Measurements from ENCODE around the gene NELFA. TPM values are rescaled to one million over a fixed set of nuclear protein-coding genes. Genes with fewer than 3 reads are reported as not detected.
"Not testable (repeated sequence)": the region's sequence is repeated elsewhere in the genome, so short reads cannot be mapped to it uniquely, and the experiment has no call there.

Gene NELFA
- total and polyA plus RNA-seq, 2 donors: 10.9 to 37.2 TPM

DNA sequence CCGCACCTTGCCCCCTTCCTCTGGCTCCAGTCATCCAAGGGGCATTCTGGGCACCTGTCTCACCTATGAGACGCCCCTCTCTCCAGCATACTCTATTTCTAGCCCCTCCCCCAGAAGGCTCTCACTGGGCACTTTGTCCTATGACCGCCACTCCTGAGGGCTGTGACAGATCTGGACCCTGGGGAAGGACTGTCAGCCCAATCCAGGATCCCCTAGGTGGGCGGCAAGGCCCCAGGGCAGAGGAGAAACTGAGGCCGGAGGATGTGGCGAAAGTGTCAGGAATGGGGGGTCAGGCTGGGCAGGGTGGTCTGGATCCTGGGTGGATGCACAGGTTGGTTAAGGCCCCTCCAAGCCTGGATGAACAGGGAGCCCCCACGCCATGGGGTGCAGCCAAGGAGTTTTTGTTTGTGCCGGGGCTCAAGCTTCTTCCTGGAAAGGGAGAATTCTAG lies 34.2 kb upstream of the NELFA start:
- Histone ChIP-seq H3K27me3 (ENCODE audit: control insufficient read depth in 2 of 2, insufficient read depth in 1 of 2, low read length in 1 of 2) (peaks cover 60 to 97% of the 10 kb centered on the region in 2 donors), H3K4me3 (ENCODE audit: low read length in 2 of 2) (peak overlapping the region in 1 of 2 donors; percentile 84)

DNA sequence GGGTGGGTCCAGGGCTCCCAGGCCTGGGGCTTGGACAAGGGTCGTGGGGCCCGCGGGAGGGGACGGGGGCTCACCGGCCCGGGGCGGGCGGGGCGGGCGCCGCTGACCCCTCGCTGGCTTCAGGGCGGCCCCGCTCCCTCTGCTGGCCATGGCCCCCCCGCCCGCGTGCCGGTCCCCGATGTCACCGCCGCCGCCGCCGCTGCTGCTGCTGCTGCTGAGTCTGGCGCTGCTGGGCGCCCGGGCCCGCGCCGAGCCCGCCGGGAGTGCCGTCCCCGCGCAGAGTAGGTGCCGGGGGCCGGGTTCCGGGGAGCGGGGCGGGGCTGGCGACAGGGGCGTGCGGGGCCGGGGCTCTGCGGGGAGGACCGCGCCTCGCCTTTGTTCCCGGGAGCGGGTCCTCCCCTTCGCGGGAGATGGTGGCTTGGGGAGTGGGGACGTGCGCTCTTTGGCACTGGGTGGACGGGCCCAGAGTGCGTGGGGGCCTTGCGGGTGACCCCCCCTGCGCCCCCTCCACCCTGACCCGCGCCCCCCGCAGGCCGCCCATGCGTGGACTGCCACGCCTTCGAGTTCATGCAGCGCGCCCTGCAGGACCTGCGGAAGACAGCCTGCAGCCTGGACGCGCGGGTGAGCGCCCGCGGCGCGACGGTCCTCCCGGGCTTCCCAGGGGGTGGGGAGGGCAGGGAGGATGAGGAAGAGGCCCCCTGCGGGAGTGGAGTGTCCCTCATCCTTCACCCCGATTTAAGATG lies 33.6 kb upstream of the NELFA start:
- peak overlapping the region; percentile 54 to 84 for H3K4me3 ChIP-seq (ENCODE audit: low read length in 2 of 2)
- H3K4me1 ChIP-seq (ENCODE audit: control insufficient read depth in 2 of 2, insufficient read depth in 2 of 2, low read length in 2 of 2): peaks cover 5 to 11% of the 10 kb centered on the region in 2 donors
- peaks cover 56 to 91% of the 10 kb centered on the region in 2 donors for H3K27me3 ChIP-seq (ENCODE audit: control insufficient read depth in 2 of 2, insufficient read depth in 1 of 2, low read length in 1 of 2)
- DNase-seq (ENCODE audit: low read depth in 6 of 9, low spot score in 9 of 9): peak in 1 of 9 donors; percentile 16
- no peak overlapping the region for H3K27ac ChIP-seq (ENCODE audit: low read depth in 1 of 2, low read length in 1 of 2)
- 3% methylated on average over 80 of the region's 80 CpGs for WGBS
- peaks cover 0 to 2% of the 10 kb centered on the region in 2 donors for H3K9me3 ChIP-seq (ENCODE audit: control insufficient read depth in 2 of 2, insufficient read depth in 1 of 2, low read length in 1 of 2)
- H3K36me3 ChIP-seq (ENCODE audit: control insufficient read depth in 2 of 2, insufficient read depth in 2 of 2, low read length in 1 of 2): no peaks in the 10 kb centered on the region

More for the DNA sequence above, 34.2 kb upstream of the NELFA start:
- no peak for DNase-seq (ENCODE audit: low read depth in 6 of 9, low spot score in 9 of 9)
- no peaks in the 10 kb centered on the region for H3K36me3 ChIP-seq (ENCODE audit: control insufficient read depth in 2 of 2, insufficient read depth in 2 of 2, low read length in 1 of 2)
- 92% methylated on average over 8 of the region's 8 CpGs for WGBS
- peaks cover 5 to 11% of the 10 kb centered on the region in 2 donors for H3K4me1 ChIP-seq (ENCODE audit: control insufficient read depth in 2 of 2, insufficient read depth in 2 of 2, low read length in 2 of 2)
- peaks cover 0 to 2% of the 10 kb centered on the region in 2 donors for H3K9me3 ChIP-seq (ENCODE audit: control insufficient read depth in 2 of 2, insufficient read depth in 1 of 2, low read length in 1 of 2)
- H3K27ac ChIP-seq (ENCODE audit: low read depth in 1 of 2, low read length in 1 of 2): no peak overlapping the region

DNA sequence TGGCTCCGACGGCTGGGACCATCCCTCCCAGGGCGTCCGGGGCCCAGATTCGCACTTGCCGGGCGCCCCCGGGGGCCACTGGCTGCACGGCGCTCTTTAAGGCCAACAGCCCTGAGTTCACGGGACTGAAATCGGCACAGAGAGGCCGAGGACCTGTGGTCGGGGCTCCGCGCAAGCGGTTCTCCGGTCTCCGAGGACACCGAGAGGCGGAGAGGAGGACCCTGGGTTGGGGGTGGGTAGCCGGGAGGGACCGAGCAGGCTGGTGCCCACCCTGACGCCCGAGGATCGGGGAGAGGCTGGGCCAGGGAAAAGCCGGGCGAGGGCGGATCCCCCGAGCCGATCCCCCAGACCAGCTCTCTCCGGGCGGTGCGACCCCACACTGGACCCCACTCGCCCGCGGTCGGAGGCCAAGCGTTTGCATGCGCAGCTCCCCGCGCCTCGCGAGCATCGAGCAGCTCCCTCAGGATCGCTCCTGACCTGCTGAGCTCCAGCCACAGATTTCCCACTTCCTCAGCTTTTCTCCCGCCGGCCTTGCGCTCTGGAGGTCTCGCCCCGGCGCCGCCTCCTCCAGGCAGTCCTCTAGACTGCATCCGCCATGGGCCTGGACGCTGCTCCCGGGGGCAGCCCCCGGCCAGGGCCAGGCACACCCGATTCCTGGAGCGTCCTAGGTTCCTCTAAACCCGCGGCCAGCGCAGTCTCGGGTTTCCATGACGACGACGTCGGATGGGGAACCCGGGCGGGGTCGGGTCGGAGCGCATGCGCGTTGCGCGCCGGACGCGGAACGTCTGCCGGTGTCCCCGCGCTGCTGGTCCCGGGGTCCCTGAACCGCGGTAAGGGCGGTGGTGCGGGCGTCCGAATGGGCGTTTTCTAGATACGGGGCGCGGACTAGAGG lies 32.7 kb upstream of the NELFA start:
- H3K9me3 ChIP-seq (ENCODE audit: control insufficient read depth in 2 of 2, insufficient read depth in 1 of 2, low read length in 1 of 2): peaks cover 0 to 2% of the 10 kb centered on the region in 2 donors
- H3K4me3 ChIP-seq (ENCODE audit: low read length in 2 of 2): peak overlapping the region; percentile 54 to 84
- H3K27ac ChIP-seq (ENCODE audit: low read depth in 1 of 2, low read length in 1 of 2): no peak overlapping the region
- peak; percentile 38 to 83 (median 63) for DNase-seq (ENCODE audit: low read depth in 6 of 9, low spot score in 9 of 9)
- WGBS: 1% methylated on average over 94 of the region's 94 CpGs
- no peaks in the 10 kb centered on the region for H3K36me3 ChIP-seq (ENCODE audit: control insufficient read depth in 2 of 2, insufficient read depth in 2 of 2, low read length in 1 of 2)
- H3K4me1 ChIP-seq (ENCODE audit: control insufficient read depth in 2 of 2, insufficient read depth in 2 of 2, low read length in 2 of 2): peaks cover 5 to 11% of the 10 kb centered on the region in 2 donors
- H3K27me3 ChIP-seq (ENCODE audit: control insufficient read depth in 2 of 2, insufficient read depth in 1 of 2, low read length in 1 of 2): peaks cover 48 to 91% of the 10 kb centered on the region in 2 donors

DNA sequence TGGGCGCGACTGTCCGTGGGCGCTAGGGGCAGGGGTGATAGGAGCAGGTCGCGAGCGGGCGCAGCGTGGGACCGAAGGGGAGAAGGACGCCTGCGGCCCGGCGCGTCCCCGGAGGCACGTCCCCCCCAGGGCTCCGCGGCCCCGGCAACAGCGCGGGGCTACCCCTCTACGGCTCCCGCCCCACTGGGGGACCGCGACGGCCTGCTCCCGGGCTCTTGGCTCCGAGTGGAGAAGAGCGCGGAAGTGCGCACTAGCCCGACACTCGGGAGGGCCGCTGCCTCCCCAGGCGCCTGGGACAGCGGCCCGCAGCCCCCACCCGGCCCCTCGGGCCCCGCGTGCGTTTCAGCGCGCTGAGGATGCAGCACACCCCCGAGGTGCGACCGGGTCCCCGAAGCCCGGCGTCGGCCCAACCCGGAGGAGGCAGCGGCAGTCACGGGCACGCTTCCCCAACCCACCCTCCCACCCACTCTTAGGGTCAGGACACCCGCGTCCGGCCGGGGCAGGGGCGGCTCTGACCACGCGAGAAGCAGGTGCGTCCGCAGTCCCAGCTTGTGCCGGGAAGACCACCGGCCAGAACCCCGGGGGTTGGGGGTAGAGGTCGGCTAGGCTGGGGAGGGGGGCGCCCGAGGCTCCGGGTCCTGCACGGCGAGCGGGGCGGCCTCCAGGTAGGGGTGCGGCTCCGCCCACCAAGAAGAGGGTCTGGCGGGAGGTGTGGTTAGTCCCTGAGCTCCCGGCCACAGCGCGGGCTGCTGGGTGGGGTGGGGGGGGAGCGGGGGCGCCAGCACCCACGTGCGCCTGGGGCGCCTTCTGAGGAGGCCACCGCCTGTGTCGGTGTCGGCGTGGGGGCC lies 31.8 kb upstream of the NELFA start:
- Histone ChIP-seq H3K27me3 (ENCODE audit: control insufficient read depth in 2 of 2, insufficient read depth in 1 of 2, low read length in 1 of 2) (peaks cover 44 to 89% of the 10 kb centered on the region in 2 donors), H3K9me3 (ENCODE audit: control insufficient read depth in 2 of 2, insufficient read depth in 1 of 2, low read length in 1 of 2) (peaks cover 0 to 2% of the 10 kb centered on the region in 2 donors), H3K36me3 (ENCODE audit: control insufficient read depth in 2 of 2, insufficient read depth in 2 of 2, low read length in 1 of 2) (no peaks in the 10 kb centered on the region), H3K4me1 (ENCODE audit: control insufficient read depth in 2 of 2, insufficient read depth in 2 of 2, low read length in 2 of 2) (peaks cover 5 to 11% of the 10 kb centered on the region in 2 donors), H3K27ac (ENCODE audit: low read depth in 1 of 2, low read length in 1 of 2) (no peak overlapping the region), H3K4me3 (ENCODE audit: low read length in 2 of 2) (peak overlapping the region in 1 of 2 donors; percentile 5)
- WGBS: 8% methylated on average over 91 of the region's 91 CpGs
- no peak for DNase-seq (ENCODE audit: low read depth in 6 of 9, low spot score in 9 of 9)

DNA sequence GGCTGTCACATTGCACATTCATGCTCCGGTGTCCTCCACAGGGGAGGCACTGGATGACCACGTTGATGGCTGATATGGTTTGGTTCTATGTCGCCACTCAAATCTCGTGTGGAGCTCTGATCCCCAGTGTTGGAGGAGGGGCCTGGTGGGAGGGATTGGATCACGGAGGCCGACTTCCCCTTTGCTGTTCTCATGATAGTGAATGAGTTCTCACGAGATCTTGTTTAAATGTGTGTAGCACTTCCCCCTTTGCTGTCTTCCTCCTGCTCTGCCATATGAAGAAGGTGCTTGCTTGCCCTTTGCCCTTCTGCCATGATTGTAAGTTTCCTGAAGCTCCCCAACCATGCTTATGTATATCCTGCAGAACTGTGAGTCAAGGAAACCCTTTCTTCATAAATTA lies 28.1 kb upstream of the NELFA start:
- Histone ChIP-seq H3K4me3 (ENCODE audit: low read length in 2 of 2) (no peak overlapping the region), H3K36me3 (ENCODE audit: control insufficient read depth in 2 of 2, insufficient read depth in 2 of 2, low read length in 1 of 2) (no peaks in the 10 kb centered on the region), H3K27ac (ENCODE audit: low read depth in 1 of 2, low read length in 1 of 2) (no peak overlapping the region), H3K4me1 (ENCODE audit: control insufficient read depth in 2 of 2, insufficient read depth in 2 of 2, low read length in 2 of 2) (peaks cover 5 to 7% of the 10 kb centered on the region in 2 donors), H3K9me3 (ENCODE audit: control insufficient read depth in 2 of 2, insufficient read depth in 1 of 2, low read length in 1 of 2) (no peaks in the 10 kb centered on the region), H3K27me3 (ENCODE audit: control insufficient read depth in 2 of 2, insufficient read depth in 1 of 2, low read length in 1 of 2) (peaks cover 18 to 75% of the 10 kb centered on the region in 2 donors)
- 69% methylated on average over 7 of the region's 7 CpGs for WGBS
- no peak for DNase-seq (ENCODE audit: low read depth in 6 of 9, low spot score in 9 of 9)

DNA sequence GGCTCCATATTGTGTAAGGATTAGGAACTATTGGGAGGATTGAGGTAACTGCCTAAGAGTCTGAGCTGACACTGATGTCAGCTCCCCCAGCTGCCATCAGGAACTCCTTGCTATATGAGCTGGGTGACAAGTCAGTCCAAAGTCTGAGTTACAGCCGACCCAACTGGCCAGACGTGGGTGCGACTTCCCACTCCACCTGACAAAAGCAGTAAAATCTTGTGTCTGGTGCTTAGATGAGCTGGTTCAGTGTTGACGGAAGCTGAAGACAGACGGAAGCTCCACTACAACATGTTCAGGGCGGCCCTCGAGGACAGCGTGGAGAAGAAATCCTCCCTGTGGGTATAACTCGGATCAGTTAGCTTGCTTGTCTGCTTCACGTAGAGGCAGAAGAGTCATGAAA lies 27.6 kb upstream of the NELFA start:
- no peak for DNase-seq (ENCODE audit: low read depth in 6 of 9, low spot score in 9 of 9)
- no peaks in the 10 kb centered on the region for H3K36me3 ChIP-seq (ENCODE audit: control insufficient read depth in 2 of 2, insufficient read depth in 2 of 2, low read length in 1 of 2)
- WGBS: 97% methylated on average over 10 of the region's 10 CpGs
- H3K4me1 ChIP-seq (ENCODE audit: control insufficient read depth in 2 of 2, insufficient read depth in 2 of 2, low read length in 2 of 2): peaks cover 3% of the 10 kb centered on the region in 2 donors
- H3K9me3 ChIP-seq (ENCODE audit: control insufficient read depth in 2 of 2, insufficient read depth in 1 of 2, low read length in 1 of 2): no peaks in the 10 kb centered on the region
- H3K4me3 ChIP-seq (ENCODE audit: low read length in 2 of 2): no peak overlapping the region
- no peak overlapping the region for H3K27ac ChIP-seq (ENCODE audit: low read depth in 1 of 2, low read length in 1 of 2)
- H3K27me3 ChIP-seq (ENCODE audit: control insufficient read depth in 2 of 2, insufficient read depth in 1 of 2, low read length in 1 of 2): peaks cover 12 to 70% of the 10 kb centered on the region in 2 donors

DNA sequence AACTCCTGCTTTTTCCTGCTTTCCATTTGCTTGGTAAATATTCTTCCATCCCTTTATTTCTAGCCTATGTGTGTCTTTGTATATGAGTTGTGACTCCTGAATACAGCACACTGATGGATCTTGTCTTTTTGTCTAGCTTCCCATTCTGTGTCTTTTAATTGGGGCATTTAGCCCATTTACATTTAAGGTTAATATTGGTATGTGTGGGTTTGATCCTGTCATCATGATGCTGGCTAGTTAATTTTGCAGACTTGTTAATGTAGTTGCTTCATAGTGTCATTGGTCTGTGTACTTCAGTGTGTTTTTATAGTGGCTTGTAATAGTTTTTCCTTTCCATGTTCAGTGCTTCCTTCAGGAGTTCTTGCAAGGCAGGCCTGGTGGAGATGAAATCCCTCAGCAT lies 22.4 kb upstream of the NELFA start:
- not testable (repeated sequence) for H3K9me3 ChIP-seq (ENCODE audit: control insufficient read depth in 2 of 2, insufficient read depth in 1 of 2, low read length in 1 of 2); H3K36me3 ChIP-seq (ENCODE audit: control insufficient read depth in 2 of 2, insufficient read depth in 2 of 2, low read length in 1 of 2); H3K4me3 ChIP-seq (ENCODE audit: low read length in 2 of 2); DNase-seq (ENCODE audit: low read depth in 6 of 9, low spot score in 9 of 9); H3K4me1 ChIP-seq (ENCODE audit: control insufficient read depth in 2 of 2, insufficient read depth in 2 of 2, low read length in 2 of 2); H3K27ac ChIP-seq (ENCODE audit: low read depth in 1 of 2, low read length in 1 of 2)
- H3K27me3 ChIP-seq (ENCODE audit: control insufficient read depth in 2 of 2, insufficient read depth in 1 of 2, low read length in 1 of 2): peaks cover 0 to 24% of the 10 kb centered on the region in 2 donors

DNA sequence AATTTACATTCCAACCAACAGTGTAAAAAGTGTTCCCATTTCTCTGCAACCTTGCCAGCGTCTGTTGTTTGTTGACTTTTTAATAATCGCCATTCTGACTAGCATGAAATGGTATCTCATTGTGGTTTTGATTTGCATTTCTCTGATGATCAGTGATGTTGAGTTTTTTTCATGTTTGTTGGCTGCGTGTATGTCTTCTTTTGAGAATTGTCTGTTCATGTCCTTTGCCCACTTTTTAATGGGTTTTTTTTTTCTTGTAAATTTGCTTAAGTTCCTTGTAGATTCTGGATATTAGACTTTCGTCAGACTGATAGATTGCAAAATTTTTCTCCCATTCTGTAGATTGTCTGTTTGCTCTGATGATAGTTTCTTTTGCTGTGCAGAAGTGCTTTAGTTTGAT lies 18.3 kb upstream of the NELFA start:
- H3K9me3 ChIP-seq (ENCODE audit: control insufficient read depth in 2 of 2, insufficient read depth in 1 of 2, low read length in 1 of 2); H3K36me3 ChIP-seq (ENCODE audit: control insufficient read depth in 2 of 2, insufficient read depth in 2 of 2, low read length in 1 of 2); H3K4me1 ChIP-seq (ENCODE audit: control insufficient read depth in 2 of 2, insufficient read depth in 2 of 2, low read length in 2 of 2); H3K4me3 ChIP-seq (ENCODE audit: low read length in 2 of 2); H3K27ac ChIP-seq (ENCODE audit: low read depth in 1 of 2, low read length in 1 of 2); DNase-seq (ENCODE audit: low read depth in 6 of 9, low spot score in 9 of 9): not testable (repeated sequence)
- 91% methylated on average over 4 of the region's 4 CpGs for WGBS
- H3K27me3 ChIP-seq (ENCODE audit: control insufficient read depth in 2 of 2, insufficient read depth in 1 of 2, low read length in 1 of 2): peaks cover 0 to 22% of the 10 kb centered on the region in 2 donors
